OCI-M2 (cell line): ENCODE data around the gene OTULIN.

Experiments
- DNase-seq: peaks from one replicate; lab custom pipeline; 2025; ENCODE audit not compliant: unreplicated experiment; lab: John Stamatoyannopoulos, UW

OTULIN gene

DNA sequence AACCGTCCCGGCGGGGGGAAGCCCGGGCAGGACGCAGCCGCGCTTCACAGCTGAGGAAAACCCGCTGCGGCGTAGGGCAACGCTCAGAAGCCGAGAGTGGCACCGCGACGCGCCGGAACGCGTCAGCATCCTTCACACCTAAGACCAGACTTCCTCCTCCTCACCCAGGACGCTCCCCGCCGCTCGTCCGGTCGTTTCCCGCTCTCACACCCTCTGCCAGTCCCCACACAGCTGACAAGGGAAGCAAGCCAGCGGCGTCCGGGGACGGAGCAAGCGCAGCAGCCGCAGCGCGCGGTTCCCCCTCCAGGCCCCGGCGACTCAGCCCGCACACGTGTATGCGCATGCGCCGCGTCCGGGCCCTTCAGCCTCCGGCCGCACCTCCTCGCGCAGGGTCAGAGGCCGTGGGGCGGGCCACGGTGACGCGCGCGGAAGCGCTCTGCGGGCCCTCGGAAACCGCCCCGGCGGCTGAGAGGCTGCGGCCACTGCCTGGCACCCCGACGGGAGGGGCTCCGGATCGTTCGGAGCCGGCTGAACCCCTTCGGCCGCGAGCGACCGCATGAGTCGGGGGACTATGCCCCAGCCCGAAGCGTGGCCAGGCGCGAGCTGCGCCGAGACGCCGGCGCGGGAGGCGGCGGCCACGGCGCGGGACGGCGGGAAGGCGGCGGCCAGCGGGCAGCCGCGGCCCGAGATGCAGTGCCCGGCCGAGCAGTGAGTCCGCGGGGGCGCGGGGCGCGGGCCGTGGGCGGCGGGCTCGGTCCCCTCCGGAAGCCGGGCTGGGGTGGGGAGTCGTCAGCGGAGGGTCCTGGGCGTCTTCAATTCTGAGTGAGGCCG is at the start of gene OTULIN:
Gene OTULIN (plus strand): TSS at position 449 of the 831 bp plus-strand sequence. CDS start 108 bp downstream, at position 557.
- no peak for DNase-seq

- DNase-seq, result no peak
These were observed 49.2 kb upstream of the OTULIN start for GRCh38 chr5:14615365-14615764.

DNA sequence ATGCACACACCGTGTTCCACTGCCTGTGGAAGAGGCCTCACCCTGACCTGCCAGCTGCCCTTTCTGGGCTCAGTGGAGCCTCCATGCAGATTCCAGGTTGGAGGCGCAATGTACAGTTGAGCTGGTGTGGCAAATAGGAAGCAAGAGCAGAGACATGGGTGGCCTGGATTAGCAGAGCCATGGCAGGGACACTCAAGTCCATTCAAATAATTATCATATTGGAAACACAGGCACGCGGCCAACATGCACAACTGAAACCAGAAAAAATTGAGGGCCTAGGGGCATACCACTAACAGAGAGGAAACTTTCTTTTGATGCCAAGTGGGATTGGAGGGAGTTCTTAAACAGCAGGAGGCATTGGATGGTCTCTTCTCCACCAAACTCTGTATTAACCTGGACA is 47.1 kb upstream of the OTULIN start:
- no peak for DNase-seq

- DNase-seq, result no peak
These were observed 37.2 kb upstream of the OTULIN start for GRCh38 chr5:14627270-14627669.

DNA sequence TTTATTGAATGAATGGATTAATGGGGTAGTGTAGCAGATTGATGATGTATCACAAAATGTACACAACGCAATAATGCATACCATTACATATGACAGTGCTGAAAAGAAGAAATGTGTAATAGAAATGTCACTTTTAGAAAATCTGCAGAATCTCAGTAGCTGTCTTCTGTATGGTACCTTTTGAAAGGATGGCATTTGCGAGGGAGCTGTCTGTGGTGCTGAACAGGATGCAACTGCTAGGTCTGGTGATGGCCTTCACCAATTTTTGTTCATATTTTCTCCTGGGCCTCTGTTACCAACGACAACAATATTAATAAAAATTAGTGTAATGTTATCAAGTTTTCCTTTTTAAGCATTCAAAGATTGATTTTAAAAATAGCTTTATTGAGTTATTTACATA is 36.2 kb upstream of the OTULIN start:
- no peak for DNase-seq

GRCh38 chr5:14630671-14631070 is 33.8 kb upstream of the OTULIN start:
- DNase-seq, result no peak

GRCh38 chr5:14635656-14636055 is 28.9 kb upstream of the OTULIN start:
- DNase-seq, result no peak

DNA sequence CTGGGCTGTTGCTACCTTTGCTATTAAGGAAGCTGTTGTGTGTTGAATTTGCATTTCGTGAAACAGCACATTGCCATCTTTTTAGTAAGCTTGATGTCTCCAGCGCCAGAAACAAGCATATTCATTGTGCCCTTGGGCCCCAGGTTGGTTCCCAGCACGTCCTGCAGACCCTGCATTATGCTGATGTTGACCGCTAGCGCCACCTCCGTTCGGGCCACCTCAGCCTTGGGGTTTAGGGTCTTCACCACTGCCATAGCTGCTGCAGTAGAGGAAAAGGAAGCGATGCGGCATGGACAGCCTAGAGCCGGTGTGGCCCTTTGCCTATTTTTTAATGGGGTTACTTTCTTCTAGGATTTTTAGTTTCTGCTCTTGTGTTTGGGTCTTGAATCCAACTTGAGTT is 23.8 kb upstream of the OTULIN start:
- no peak for DNase-seq

DNA sequence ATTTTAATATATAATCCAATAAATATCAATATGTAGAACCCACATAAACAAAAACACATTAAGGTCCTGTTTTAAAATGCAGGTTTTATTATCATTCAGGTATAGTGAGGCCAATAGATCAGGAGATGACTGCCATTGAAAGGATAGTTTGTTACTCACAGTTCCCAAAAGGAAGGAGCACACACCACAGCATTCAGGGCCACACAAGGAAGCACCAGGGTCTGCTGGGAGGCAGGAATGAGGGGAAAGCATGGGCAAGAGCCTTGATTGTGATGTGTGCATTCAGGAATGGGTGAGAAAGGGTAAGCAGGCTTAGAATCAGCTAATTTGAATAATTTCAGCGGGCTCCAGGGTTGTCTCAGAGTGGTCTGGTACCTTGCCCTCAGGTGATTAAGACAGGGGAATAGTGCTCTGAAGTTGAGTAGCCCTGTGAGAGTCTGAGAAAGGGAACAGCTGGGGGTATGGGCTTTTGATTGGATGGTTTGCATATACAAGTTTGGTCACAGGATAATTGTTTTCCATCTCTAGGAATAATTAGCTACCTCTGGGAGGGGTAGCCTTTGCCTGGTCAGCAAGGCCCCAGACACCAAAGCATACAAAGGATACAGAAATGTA is 19.8 kb upstream of the OTULIN start:
- DNase-seq, result no peak

DNA sequence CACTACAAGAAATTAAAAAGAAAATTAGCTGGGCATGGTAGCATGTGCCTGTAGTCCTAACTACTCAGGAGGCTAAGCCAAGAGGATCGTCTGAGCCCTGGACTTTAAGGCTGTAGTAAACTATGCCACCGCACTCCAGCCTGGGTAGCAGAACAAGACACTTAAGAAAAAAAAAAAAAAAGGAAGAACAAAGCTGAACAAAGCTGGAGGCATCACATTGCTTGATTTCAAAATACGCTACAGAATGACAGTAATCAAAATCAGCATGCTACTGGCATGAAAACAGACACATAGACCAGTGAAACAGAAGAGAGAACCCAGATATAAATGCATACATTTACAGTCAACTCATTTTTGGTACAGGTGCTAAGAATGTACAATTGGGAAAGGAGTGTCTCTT is 14.5 kb upstream of the OTULIN start:
- no peak for DNase-seq

DNA sequence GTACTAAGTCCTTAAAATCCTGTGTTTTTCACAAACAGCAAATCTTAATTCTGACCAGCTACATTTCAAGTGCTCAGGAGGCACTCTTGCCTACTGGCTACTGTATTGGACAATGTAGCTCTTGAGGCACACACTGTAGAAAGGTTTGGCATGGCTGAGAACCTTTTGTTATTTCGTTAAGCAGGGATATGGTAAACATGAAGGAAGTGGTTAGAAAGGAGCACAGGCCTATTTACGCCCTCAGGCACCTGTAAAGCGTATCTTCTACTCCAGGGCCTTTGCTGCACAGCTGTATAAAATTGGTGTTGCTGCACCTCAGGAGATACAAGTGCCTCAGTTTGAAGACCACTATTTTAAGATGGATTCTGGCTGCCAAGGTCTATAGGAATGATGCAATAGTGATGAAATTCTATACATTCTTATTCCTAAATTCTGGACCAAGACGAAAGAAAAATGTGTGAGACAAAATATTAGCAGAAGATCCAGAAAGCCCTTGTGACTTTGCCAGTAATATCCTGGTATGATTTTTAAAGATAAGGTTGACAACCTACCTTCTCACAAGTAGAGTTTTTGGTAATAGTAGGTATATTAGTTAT is 9.3 kb upstream of the OTULIN start:
- no peak for DNase-seq

GRCh38 chr5:14656898-14657297 is 7.6 kb upstream of the OTULIN start:
- DNase-seq, result no peak

DNA sequence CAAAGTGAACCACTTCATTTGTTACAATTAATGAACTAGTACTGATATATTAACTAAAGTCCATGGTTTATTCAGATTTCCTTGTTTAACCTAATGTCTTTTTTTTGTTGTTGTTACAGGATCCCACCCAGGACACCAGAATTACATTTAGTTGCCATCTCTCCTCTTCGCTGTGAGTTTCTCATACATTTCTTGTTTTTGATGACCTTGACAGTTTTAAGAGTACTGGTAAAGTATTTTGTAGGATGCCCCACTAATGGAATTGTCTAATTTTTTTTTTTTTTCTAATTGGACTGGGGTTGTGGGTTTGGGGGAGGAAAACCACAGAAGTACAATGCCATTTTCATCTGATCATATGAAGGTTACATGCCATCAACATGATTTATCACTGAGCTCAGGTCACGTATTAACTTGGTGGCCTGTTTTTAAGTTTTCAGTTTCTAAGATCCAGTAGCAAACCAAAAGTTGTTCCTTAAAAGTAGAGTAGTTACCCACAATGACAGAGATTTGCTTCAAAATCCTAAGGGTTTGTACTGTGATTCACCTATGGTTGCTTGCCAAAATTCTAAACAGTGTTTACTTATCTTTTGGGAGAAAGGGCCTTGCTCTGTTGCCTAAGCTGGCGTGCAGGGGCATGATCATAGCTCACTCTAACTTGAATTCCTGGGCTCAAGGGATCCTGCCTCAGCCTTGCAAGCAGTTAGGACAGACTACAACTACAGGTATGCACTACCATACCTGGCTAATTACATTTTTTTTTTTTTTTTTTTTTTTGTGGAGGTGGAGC is 4.5 kb upstream of the OTULIN start:
- no peak for DNase-seq

DNA sequence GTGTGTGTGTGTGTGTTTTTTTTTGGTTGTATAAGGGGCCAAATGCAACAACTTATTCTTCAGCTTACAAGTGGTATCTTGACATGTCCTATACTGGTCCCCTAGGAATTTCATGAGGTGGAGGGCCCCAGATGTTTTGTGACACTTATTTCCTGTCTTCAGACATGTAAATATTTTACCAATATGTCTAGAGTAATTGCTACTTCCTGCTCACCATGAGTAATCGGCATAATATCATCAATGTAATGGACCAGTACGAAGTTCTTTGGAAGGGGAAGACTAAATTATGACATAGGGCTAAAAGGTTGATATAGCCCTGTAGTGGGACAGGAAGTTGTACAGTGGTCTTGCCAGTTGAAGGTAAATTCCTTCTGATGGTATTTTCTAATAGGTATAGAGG is 3.7 kb upstream of the OTULIN start:
- DNase-seq, result no peak

GRCh38 chr5:14662721-14663260 is 1.7 kb upstream of the OTULIN start:
- DNase-seq, result no peak

DNA sequence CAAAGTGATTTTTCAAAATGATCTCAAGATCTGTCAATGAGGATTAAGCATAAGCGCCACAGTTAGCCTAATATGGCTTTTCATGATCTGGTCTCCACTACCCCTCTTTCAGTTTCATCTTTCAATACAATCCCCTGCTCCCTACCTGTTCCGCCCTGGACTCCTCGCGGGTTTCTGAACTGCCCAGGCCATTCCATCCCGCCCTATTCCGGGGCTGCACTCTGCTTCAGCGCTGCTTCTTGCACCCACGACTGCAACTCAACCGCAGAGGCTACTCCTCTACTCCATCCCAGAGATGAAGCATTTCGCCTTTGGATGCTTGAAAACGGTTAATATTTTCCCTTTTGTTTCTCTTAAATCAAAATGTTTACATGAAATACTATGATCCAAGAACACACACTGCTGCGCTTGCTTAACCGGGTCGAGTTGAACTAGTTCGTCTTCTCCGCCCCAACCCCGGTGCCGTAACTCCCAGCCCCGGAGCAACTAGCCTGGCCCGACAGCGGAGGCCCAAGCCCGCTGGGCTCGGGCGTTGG is 716 bp upstream of the OTULIN start:
- DNase-seq, result no peak

GRCh38 chr5:14665101-14665822 is 744 bp downstream of the OTULIN start:
- no peak for DNase-seq

GRCh38 chr5:14665949-14666348 is 1.4 kb downstream of the OTULIN start:
- DNase-seq, result no peak

- no peak for DNase-seq
These were observed 1.8 kb downstream of the OTULIN start for GRCh38 chr5:14666357-14666756.

- no peak for DNase-seq
These were observed 2.8 kb downstream of the OTULIN start for GRCh38 chr5:14667290-14667689.
